Naive thymus-derived CD4-positive, alpha-beta T cell (primary cell): ENCODE measurements around the gene GSTO2. TPM values are rescaled to one million over a fixed set of nuclear protein-coding genes. Genes with fewer than 3 reads are reported as not detected.

Experiments used
- ATAC-seq: fragments of 150-1000 bp; cut with Tn5 transposase; 2 replicates; pipeline ENCODE4 v1.10.0; 2021; ENCODE audit warnings: mild to moderate bottlenecking, moderate library complexity
- CTCF ChIA-PET: fragments of 350-600 bp; sonication (Branson Sonifier 250); formaldehyde crosslinking; loops from one replicate; lab custom pipeline; 2021; ENCODE audit warnings: antibody characterized with exemption; lab: Charles Lee
- POLR2A ChIA-PET: fragments of 350-600 bp; sonication (Branson Sonifier 250); formaldehyde crosslinking; loops from one replicate; lab custom pipeline; 2021; ENCODE audit warnings: antibody characterized with exemption, inconsistent platforms; lab: Charles Lee
- DNase-seq, 9 donors: peaks; one replicate each; pipeline versions ENCODE4 v3.0.0 to v3.0.0-alpha.2; 2020 to 2022; ENCODE audit warnings: mixed read lengths in 1 of 9
- H3K27ac ChIP-seq: one replicate; pipeline ENCODE4 v1.7.0; 2013; ENCODE audit warnings: mild to moderate bottlenecking, low read depth, low read length, moderate library complexity
- H3K27me3 ChIP-seq, 2 donors: one replicate each; pipeline ENCODE4 v1.7.0; 2013; ENCODE audit warnings: low read length in 2 of 2, mild to moderate bottlenecking in 2 of 2, moderate library complexity in 2 of 2; ENCODE audit not compliant: control insufficient read depth in 2 of 2, insufficient read depth in 2 of 2
- H3K36me3 ChIP-seq, 3 experiments: 1 replicate in 2 of 3; 2 replicates in 1 of 3; pipeline ENCODE4 v1.7.0; 2013; ENCODE audit warnings: low read length in 3 of 3, mild to moderate bottlenecking in 3 of 3, moderate library complexity in 1 of 3; ENCODE audit not compliant: insufficient read depth in 3 of 3, control insufficient read depth in 2 of 3
- H3K4me1 ChIP-seq, 2 donors: one replicate each; pipeline ENCODE4 v1.7.0; 2013; ENCODE audit warnings: low read length in 2 of 2, mild to moderate bottlenecking in 2 of 2, moderate library complexity in 1 of 2; ENCODE audit not compliant: control insufficient read depth in 2 of 2, insufficient read depth in 2 of 2
- H3K4me3 ChIP-seq: 2 replicates; pipeline ENCODE4 v1.7.0; 2013; ENCODE audit warnings: mild to moderate bottlenecking, low read length
- H3K9me3 ChIP-seq, 3 experiments: 1 replicate in 2 of 3; 2 replicates in 1 of 3; pipeline ENCODE4 v1.7.0; 2013; ENCODE audit warnings: low read length in 3 of 3; ENCODE audit not compliant: control insufficient read depth in 2 of 3
- H3K27ac Mint-ChIP-seq, 9 donors: one replicate each; pipeline ENCODE4 v1.8.0; 2020 to 2022; ENCODE audit warnings: mixed read lengths in 9 of 9, mild to moderate bottlenecking in 8 of 9, moderate library complexity in 5 of 9, inconsistent platforms in 2 of 9
- H3K27me3 Mint-ChIP-seq, 5 donors: one replicate each; pipeline ENCODE4 v1.8.0; 2021 to 2022; ENCODE audit warnings: mixed read lengths in 5 of 5, mild to moderate bottlenecking in 1 of 5
- H3K36me3 Mint-ChIP-seq, 5 donors: one replicate each; pipeline ENCODE4 v1.8.0; 2020 to 2022; ENCODE audit warnings: mixed read lengths in 5 of 5, mild to moderate bottlenecking in 3 of 5, inconsistent platforms in 1 of 5
- H3K4me1 Mint-ChIP-seq, 7 donors: one replicate each; pipeline ENCODE4 v1.8.0; 2020 to 2022; ENCODE audit warnings: mixed read lengths in 7 of 7, mild to moderate bottlenecking in 3 of 7, inconsistent platforms in 1 of 7
- H3K4me3 Mint-ChIP-seq, 10 donors: one replicate each; pipeline ENCODE4 v1.8.0; 2020 to 2022; ENCODE audit warnings: mild to moderate bottlenecking in 10 of 10, mixed read lengths in 10 of 10, moderate library complexity in 6 of 10, inconsistent platforms in 2 of 10
- H3K9me3 Mint-ChIP-seq, 11 donors: one replicate each; pipeline ENCODE4 v1.8.0; 2020 to 2022; ENCODE audit warnings: mixed read lengths in 11 of 11, mild to moderate bottlenecking in 4 of 11, inconsistent platforms in 1 of 11, moderate library complexity in 1 of 11
- intact Hi-C, 2 donors: fragments of 100-400 bp; cut with micrococcal nuclease; formaldehyde crosslinking; loops; one replicate each; pipeline ENCODE4 v1.15.1; 2023
- polyA plus RNA-seq, 2 donors: library from polyadenylated mRNA; unstranded; fragments of 300-500 nt; fragmentation: Illumina TruSeq; gene quantifications; one replicate each; pipeline ENCODE4 v1.2.3, GENCODE V29; 2021
- total RNA-seq, 6 experiments: library from RNA in 5 of 6; stranded (reverse) in 5 of 6; gene quantifications; 1 replicate in 5 of 6; 2 replicates in 1 of 6; pipeline ENCODE4 v1.2.3 and lab custom pipeline; 2021 to 2026

The GSTO2 gene
- total and polyA plus RNA-seq, 7 experiments from 2014 or later: 1.0 to 2.5 (median 1.3) TPM

DNA sequence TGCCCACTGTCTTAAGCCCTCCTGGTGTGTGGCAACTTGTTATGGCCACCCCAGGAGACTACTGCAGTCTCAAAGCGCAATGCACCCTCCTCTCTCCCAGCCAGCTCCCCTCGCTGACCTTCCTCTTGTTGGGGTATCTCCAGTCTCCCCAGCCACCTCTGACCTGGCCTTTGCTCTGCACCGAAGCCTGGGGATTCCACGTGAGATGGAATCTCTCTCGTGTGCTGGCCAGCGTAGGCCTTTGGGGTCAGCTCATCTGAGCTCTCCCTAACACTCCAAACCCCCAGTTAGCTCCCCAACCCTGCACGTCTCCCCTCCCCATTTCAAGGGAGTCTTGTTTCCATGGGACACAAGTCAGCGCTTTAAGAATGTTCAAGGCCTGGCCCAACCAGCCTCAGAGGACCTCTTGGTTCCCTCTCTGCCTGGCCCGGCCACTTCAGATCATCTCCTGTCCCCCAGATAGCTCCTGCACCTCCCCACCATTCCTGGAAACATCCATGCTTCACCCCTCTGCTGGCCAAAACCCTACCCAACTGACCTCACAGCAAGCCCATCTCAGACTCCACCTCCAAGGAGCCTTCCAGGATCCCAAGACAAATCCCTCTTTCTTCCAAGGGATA lies 58.1 kb downstream of the GSTO2 start:
- peaks cover 0 to 17% (median 4%) of the 10 kb centered on the region in 5 donors for H3K36me3 Mint-ChIP-seq
- ATAC-seq: no peak
- POLR2A ChIA-PET: interaction anchor here (0.6 to 5.9 kb wide), 6 partner anchors 10 to 71 kb away, joined by 3 to 60 read pairs (median 3); partner anchors contain the start of gene ITPRIP
- H3K27ac Mint-ChIP-seq: peak overlapping the region; percentile 60 to 97 (median 94)
- peaks cover 66 to 97% of the 10 kb centered on the region in 2 donors for H3K4me1 ChIP-seq
- H3K27me3 Mint-ChIP-seq: no peaks in the 10 kb centered on the region
- peaks cover 0 to 4% (median 0%) of the 10 kb centered on the region in 11 donors for H3K9me3 Mint-ChIP-seq
- DNase-seq: no peak
- H3K4me3 ChIP-seq: no peak overlapping the region
- peak overlapping the region; percentile 34 to 93 (median 86) for H3K4me3 Mint-ChIP-seq
- intact Hi-C loops: loop anchor here (5.0 kb wide), 2 partner anchors 205 to 410 kb away; partner anchors contain the start of genes SFR1 (in 1 of the 2) and STN1 (in 1 of the 2)
- H3K27ac ChIP-seq: peak overlapping the region; percentile 78
- peaks cover 82 to 100% (median 100%) of the 10 kb centered on the region in 7 donors for H3K4me1 Mint-ChIP-seq
- H3K36me3 ChIP-seq: no peaks in the 10 kb centered on the region
- H3K9me3 ChIP-seq: no peaks in the 10 kb centered on the region
- CTCF ChIA-PET: interaction anchor here (0.7 to 1.5 kb wide), 3 partner anchors 9 to 21 kb away, joined by 3 to 6 read pairs (median 3); partner anchors contain the start of gene ITPRIP
- no peaks in the 10 kb centered on the region for H3K27me3 ChIP-seq

DNA sequence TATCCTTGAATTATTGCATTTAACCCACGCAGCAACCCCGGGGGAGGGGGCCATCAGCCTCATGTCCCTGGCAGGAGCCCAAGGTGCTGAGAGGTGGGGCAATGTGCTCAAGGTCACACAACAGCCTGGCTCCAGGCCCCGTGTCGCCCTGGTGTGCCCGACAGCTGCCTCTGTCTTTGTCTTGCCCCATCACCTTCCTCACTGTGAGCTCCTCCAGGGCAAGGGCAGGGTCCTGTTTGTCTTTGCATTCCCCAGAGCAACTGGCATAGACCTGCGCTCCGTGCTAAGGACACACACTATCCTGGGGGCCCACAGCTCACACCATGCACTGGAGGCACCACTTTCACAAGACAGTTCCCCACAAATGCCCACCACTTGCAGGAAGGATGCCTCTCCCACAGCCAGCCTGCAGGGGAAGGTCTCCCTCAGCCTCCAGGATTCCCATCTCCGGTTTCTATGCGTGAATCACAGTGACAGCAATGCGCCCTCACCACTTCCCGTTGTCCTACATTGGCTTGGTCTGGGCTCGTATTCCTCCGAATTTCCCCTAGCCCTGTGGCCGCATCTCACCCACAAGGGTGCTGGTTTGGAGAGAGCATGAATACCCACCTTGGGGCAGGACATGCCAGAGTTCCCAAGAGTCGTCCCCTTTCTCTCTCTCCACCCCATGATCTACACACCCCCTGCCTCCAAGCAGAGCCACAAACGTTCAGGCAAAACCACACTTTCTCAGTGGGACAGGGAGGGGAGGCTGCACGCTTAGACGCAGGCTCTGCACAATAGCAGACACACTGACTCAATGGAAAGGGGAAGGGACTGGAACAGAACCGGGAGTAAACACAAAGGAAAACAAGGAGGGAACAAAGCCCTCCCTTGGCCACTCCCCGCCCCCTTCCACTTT lies 59.0 kb downstream of the GSTO2 start:
- Histone ChIP-seq H3K9me3 (no peaks in the 10 kb centered on the region), H3K27me3 (no peaks in the 10 kb centered on the region), H3K4me1 (peaks cover 64 to 97% of the 10 kb centered on the region in 2 donors), H3K27ac (peak overlapping the region; percentile 78), H3K36me3 (no peaks in the 10 kb centered on the region), H3K4me3 (peak overlapping the region; percentile 51)
- Mint-ChIP-seq H3K9me3 (peaks cover 0 to 4% (median 0%) of the 10 kb centered on the region in 11 donors), H3K4me3 (peak overlapping the region; percentile 76 to 93 (median 86)), H3K27ac (peak overlapping the region; percentile 87 to 97 (median 94)), H3K27me3 (no peaks in the 10 kb centered on the region), H3K4me1 (peaks cover 79 to 100% (median 99%) of the 10 kb centered on the region in 7 donors), H3K36me3 (peaks cover 0 to 15% (median 4%) of the 10 kb centered on the region in 5 donors)
- ATAC-seq (no peak), DNase-seq (no peak)
- ChIA-PET POLR2A (interaction anchor here (0.9 to 5.9 kb wide), 7 partner anchors 10 to 206 kb away, joined by 3 to 60 read pairs (median 3); partner anchors contain the start of genes ITPRIP and SFR1), CTCF (interaction anchor here (0.6 to 2.7 kb wide), 6 partner anchors 10 to 53 kb away, joined by 3 to 15 read pairs (median 8); partner anchors contain the start of gene ITPRIP)
- intact Hi-C loops: loop anchor here (2.0 to 5.0 kb wide), 4 partner anchors 19 to 411 kb away; partner anchors contain the start of genes GSTO2 (in 1 of the 2), SFR1 (in 1 of the 2) and STN1 (in 1 of the 2)

DNA sequence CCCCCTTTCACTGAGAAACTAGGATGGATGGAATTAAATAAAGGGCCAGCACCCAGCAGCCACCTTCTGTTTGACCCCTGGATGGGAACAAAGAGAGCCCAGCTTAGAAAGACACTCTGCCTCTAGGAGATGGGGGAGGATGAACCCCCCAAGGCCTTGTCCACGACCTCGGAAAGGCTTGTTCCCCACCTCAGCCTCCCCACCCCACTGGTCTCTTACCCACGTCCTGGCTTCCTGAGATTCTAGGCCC lies 59.6 kb downstream of the GSTO2 start:
- H3K36me3 Mint-ChIP-seq: peaks cover 0 to 20% (median 4%) of the 10 kb centered on the region in 5 donors
- H3K27me3 Mint-ChIP-seq: no peaks in the 10 kb centered on the region
- Histone ChIP-seq H3K4me1 (peaks cover 65 to 97% of the 10 kb centered on the region in 2 donors), H3K9me3 (no peaks in the 10 kb centered on the region), H3K27ac (peak overlapping the region; percentile 78), H3K36me3 (no peaks in the 10 kb centered on the region), H3K27me3 (no peaks in the 10 kb centered on the region), H3K4me3 (peak overlapping the region; percentile 51)
- peaks cover 81 to 100% (median 99%) of the 10 kb centered on the region in 7 donors for H3K4me1 Mint-ChIP-seq
- POLR2A ChIA-PET: interaction anchor here (0.9 to 5.9 kb wide), 6 partner anchors 9 to 206 kb away, joined by 3 to 60 read pairs (median 6); partner anchors contain the start of genes ITPRIP and SFR1
- CTCF ChIA-PET: interaction anchor here (0.6 to 2.7 kb wide), 5 partner anchors 10 to 54 kb away, joined by 3 to 15 read pairs (median 9); partner anchors contain the start of gene ITPRIP
- DNase-seq: no peak
- H3K27ac Mint-ChIP-seq: peak overlapping the region; percentile 87 to 97 (median 94)
- intact Hi-C loops: loop anchor here (2.0 to 5.0 kb wide), 4 partner anchors 20 to 411 kb away; partner anchors contain the start of genes GSTO2 (in 1 of the 2), SFR1 (in 1 of the 2) and STN1 (in 1 of the 2)
- H3K4me3 Mint-ChIP-seq: peak overlapping the region; percentile 76 to 93 (median 86)
- no peak for ATAC-seq
- peaks cover 0 to 4% (median 0%) of the 10 kb centered on the region in 11 donors for H3K9me3 Mint-ChIP-seq

- ATAC-seq: peak; percentile 64
- H3K36me3 Mint-ChIP-seq: peaks cover 0 to 17% (median 4%) of the 10 kb centered on the region in 5 donors
- peak overlapping the region; percentile 76 to 93 (median 86) for H3K4me3 Mint-ChIP-seq
- Histone ChIP-seq H3K4me1 (peaks cover 64 to 97% of the 10 kb centered on the region in 2 donors), H3K27ac (peak overlapping the region; percentile 78), H3K4me3 (peak overlapping the region; percentile 51), H3K36me3 (no peaks in the 10 kb centered on the region), H3K9me3 (no peaks in the 10 kb centered on the region), H3K27me3 (no peaks in the 10 kb centered on the region)
- intact Hi-C loops: loop anchor here (1.0 to 5.0 kb wide), 7 partner anchors 9 to 412 kb away; partner anchors contain the start of genes ITPRIP (in 2 of the 2), GSTO2 (in 1 of the 2), SFR1 (in 1 of the 2) and STN1 (in 1 of the 2)
- POLR2A ChIA-PET: interaction anchor here (1.0 to 5.9 kb wide), 5 partner anchors 9 to 207 kb away, joined by 3 to 60 read pairs (median 8); partner anchors contain the start of genes ITPRIP and SFR1
- H3K27me3 Mint-ChIP-seq: no peaks in the 10 kb centered on the region
- CTCF ChIA-PET: interaction anchor here (0.7 to 2.7 kb wide), 5 partner anchors 8 to 37 kb away, joined by 3 to 15 read pairs (median 9); partner anchors contain the start of gene ITPRIP
- peak in 8 of 9 donors; percentile 71 to 95 (median 80) for DNase-seq
- peaks cover 0 to 4% (median 0%) of the 10 kb centered on the region in 11 donors for H3K9me3 Mint-ChIP-seq
- H3K4me1 Mint-ChIP-seq: peaks cover 80 to 100% (median 99%) of the 10 kb centered on the region in 7 donors
- peak overlapping the region; percentile 87 to 97 (median 94) for H3K27ac Mint-ChIP-seq
Observed at GRCh38 chr10:104328896-104329710, 60.1 kb downstream of the GSTO2 start.

DNA sequence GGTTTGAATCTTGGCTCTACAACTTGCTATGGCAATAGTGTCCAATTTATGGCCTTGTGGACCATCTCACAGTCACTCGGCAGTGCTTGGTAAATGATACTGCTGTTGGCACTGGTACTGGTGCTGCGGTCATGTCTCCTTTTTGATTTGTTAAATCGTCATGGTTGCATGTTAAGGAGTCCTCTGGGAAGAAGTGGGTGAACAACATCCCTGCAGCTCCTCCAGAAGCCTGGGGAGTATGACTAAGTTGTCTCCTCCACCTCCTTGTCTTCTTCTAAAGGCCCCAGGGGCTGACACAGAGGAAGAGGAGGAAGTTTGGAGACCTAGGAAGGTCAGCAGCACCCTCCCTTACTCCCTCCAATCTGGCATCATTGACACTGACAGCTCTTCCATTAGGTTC lies 60.8 kb downstream of the GSTO2 start:
- CTCF ChIA-PET: interaction anchor here (0.7 to 2.7 kb wide), 3 partner anchors 9 to 23 kb away, joined by 3 to 15 read pairs (median 9); no protein-coding TSS in a partner anchor
- no peak for ATAC-seq
- peak overlapping the region; percentile 87 to 97 (median 94) for H3K27ac Mint-ChIP-seq

More for the DNA sequence above, 60.8 kb downstream of the GSTO2 start:
- Histone ChIP-seq H3K27ac (peak overlapping the region; percentile 78), H3K4me1 (peaks cover 58 to 97% of the 10 kb centered on the region in 2 donors), H3K36me3 (no peaks in the 10 kb centered on the region), H3K27me3 (no peaks in the 10 kb centered on the region), H3K4me3 (peak overlapping the region; percentile 51), H3K9me3 (no peaks in the 10 kb centered on the region)
- H3K9me3 Mint-ChIP-seq: peaks cover 0 to 4% (median 0%) of the 10 kb centered on the region in 11 donors
- intact Hi-C loops: loop anchor here (1.0 to 5.0 kb wide), 7 partner anchors 9 to 412 kb away; partner anchors contain the start of genes ITPRIP (in 2 of the 2), GSTO2 (in 1 of the 2), SFR1 (in 1 of the 2) and STN1 (in 1 of the 2)
- H3K36me3 Mint-ChIP-seq: peaks cover 0 to 17% (median 4%) of the 10 kb centered on the region in 5 donors
- H3K4me3 Mint-ChIP-seq: peak overlapping the region; percentile 76 to 93 (median 86)
- H3K27me3 Mint-ChIP-seq: no peaks in the 10 kb centered on the region
- DNase-seq: no peak
- POLR2A ChIA-PET: interaction anchor here (1.1 to 5.9 kb wide), 6 partner anchors 8 to 30 kb away, joined by 3 to 60 read pairs (median 10); partner anchors contain the start of gene ITPRIP
- peaks cover 80 to 100% (median 99%) of the 10 kb centered on the region in 7 donors for H3K4me1 Mint-ChIP-seq
